Kasumi-1 (cell line): ENCODE results near the gene CBFA2T2.
A peak's percentile ranks its signal among the peaks of the same experiment; 100 is the strongest.
"Not testable (repeated sequence)": the region's sequence is repeated elsewhere in the genome, so short reads cannot be mapped to it uniquely, and the experiment has no call there.

Experiments
- DNase-seq, 2 experiments: peaks; one replicate each; lab custom pipeline; 2025; lab: John Stamatoyannopoulos, UW

Gene CBFA2T2

DNA sequence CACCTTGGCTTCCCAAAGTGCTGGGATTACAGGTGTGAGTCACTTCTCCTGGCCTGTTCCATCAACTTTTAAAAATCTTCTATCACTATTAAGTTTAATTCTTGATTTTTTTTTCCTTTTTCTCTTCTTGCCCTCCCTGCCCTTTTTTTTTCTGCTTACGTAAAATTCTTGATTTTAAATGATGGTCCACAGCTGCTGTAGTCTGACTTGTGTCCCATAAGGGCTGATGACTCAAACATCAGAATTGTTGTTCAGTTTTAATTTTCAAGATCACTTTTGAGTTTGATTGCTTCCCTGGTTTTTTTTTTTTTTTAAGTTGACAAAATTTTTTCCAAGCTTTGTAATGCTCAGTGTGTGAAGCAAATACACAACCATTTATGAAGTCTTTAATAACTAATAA, 61.9 kb downstream of the CBFA2T2 start:
- no peak for DNase-seq

DNA sequence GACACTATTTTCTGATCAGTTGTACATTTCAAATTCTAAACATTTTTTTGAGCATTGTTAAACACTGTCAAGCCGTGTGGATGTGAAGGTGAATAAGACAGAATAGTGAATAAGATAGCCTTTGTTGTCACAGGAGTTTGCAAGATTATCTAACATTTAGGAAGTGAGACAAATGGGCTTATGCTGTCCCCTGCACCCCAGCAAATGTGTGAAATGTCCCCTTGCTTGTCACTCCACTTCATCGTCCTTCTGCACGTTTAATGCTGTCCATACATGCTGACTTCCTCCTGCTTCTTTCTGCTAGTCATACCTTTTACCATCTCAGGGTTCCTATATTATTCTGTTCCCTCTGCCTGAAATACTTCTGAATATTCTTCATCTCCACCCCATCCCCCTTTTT, 62.6 kb downstream of the CBFA2T2 start:
- no peak for DNase-seq

DNA sequence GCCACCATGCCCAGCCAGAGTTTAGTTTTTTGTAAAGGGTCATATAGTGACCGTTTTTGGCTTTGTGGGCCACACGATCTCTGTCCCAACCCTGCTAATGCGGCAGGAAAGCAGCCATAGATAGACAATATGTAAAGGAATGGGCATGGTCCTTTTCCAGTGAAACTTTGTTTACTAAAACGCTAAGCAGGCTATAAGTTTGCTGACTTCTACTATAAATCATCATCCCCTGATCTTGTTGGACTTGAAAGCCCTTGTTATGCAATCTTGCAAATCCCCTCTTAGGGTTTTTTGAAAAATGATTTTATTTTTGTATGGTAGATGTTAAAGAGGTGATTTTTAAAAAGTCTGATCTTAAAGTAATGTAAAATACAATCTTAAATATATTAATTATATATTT, 63.6 kb downstream of the CBFA2T2 start:
- no peak for DNase-seq

DNA sequence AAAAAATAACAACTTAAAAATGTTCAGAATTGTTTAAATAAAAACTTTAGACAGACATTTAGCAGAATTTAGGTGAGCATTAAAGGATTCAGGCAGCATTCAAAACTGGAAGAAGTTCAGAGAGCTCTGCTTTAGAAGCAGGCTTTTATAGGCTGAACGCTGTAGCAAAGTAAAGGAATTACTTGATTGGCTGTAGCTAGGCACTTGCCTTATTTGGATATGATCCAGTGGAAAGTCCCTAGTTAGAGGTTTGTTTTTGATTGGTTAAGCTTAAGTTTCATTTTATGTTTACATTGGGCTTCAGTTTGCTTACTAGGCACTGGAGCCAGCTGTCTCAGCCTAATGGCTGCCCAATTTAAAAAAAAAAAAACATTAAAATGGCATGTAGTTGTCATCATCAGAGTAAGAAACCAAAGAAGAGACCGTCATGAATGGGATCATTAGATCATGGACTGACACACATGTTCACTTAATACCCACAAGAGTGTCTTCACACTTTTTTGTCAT, 65.1 kb downstream of the CBFA2T2 start:
- peak; percentile 20 to 26 for DNase-seq

DNA sequence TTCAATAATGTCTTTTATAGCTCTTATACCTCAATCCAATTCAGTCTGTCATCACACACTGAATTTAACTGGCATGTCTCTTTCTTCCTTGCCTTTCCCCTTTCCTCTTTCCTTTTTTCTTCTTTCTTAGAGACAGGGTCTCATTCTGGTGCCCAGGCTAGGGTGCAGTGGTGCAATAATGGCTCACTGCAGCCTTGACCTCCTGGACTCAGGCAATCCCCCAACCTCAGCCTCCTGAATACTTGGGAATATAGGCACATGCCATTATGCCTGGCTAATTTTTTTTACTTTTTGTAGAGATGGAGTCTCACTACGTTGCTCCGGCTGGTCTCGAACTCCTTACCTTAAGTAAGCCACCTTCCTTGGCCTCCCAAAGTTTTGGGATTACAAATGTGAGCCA, 65.9 kb downstream of the CBFA2T2 start:
- DNase-seq, result no peak

DNA sequence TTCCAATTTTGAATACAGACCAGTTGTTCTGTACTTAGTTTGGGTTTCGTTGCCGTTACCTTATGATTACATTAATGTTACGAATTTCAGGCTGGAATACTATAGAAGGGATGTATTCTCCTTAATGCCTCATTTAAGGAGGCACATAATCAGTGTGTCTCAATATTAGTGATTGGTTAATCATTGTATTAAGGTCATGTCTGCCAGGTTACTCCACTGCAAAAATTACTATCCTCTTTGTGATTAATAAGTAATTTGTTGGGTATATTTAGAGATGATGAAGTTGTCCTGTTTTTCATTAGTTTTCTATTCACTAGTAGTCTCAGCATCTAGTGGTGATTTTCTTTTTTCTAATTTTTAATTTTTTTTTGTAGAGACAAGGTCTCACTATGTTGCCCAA, 66.3 kb downstream of the CBFA2T2 start:
- DNase-seq, result no peak

DNA sequence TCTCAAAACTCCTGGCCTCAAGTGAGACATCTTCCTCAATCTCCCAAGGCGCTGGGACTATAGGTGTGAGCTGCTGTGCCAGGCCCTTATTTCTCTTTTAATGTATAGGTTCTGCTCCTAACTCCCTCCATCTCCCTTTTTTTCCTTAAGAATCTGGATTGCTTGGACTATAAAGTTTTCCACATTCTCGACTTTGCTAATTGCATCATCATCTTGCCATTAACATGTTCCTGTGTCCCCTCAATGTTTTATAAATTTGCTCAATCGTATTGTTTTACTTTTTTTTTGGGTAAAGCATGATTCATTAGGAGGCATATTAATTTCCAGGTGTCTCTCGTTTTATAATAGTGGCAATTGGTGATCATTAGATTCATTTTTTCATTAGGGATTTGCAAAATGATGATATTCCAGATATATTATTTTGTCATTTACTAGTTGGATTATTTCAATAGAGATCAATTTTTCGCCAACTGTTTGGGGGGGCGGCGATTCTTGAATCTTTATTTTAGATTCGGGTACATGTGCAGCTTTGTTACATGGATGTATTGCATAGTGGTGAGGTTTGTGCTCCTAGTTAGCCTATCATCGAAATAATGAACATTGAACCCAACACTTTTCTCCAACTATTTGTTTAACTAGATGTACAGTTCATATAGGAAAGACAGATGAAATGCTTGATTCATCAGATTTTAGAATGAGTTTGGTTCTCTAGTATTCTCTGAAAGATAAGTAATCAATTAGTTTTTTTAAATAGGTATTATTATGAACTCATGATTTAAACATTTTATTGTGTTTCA, 68.7 kb downstream of the CBFA2T2 start:
- DNase-seq, result no peak

DNA sequence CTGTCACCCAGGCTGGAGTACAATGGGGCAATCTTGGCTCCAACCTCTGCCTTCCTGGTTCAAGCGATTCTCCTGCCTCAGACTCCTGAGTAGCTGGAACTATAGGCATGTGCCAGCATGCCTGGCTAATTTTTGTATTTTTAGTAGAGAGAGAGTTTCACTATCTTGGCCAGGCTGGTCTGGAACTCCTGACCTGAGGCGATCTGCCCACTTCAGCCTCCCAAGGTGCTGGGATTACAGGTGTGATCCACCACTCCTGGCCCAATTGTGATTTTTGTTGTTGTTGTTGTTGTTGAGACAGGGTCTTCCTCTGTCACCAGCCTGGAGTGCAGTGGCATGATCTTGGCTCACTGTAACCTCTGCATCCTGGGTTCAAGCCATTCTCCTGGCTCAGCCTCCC, 69.3 kb downstream of the CBFA2T2 start:
- no peak for DNase-seq

DNA sequence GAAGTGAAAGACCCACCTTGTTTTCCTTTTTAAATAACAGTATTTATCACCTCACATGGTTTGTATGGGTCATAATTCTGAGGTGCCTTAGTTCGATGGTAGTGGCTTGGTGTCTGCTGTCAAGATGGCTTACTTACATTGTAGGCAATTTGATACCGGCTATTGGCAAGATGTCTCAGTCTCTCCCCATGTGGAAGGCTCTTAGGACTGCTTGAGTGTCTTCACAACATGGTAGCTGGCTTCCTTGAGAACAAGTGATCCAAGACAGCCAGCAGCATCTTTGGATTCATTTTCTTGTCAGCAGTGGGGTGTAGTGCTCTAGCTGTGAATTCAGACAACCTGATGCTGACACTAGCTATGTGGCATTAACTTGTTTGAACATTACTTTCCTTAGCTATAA, 70.1 kb downstream of the CBFA2T2 start:
- DNase-seq, result no peak

DNA sequence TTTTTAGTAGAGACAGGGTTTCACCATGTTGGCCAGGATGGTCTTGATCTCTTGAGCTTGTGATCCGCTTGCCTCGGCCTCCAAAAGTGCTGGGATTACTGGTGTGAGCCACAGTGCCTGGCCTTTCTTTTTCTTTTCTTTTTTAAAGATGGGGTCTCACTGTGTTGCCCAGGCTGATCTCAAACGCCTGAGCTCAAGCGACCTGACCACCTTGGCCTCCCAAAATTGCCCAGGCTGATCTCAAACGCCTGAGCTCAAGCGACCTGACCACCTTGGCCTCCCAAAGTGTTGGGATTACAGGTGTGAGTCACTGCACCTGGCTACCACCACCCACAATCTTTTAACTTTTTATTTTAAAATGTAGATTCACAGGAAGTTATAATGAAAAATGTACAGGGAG, 71.2 kb downstream of the CBFA2T2 start:
- not testable (repeated sequence) for DNase-seq

DNA sequence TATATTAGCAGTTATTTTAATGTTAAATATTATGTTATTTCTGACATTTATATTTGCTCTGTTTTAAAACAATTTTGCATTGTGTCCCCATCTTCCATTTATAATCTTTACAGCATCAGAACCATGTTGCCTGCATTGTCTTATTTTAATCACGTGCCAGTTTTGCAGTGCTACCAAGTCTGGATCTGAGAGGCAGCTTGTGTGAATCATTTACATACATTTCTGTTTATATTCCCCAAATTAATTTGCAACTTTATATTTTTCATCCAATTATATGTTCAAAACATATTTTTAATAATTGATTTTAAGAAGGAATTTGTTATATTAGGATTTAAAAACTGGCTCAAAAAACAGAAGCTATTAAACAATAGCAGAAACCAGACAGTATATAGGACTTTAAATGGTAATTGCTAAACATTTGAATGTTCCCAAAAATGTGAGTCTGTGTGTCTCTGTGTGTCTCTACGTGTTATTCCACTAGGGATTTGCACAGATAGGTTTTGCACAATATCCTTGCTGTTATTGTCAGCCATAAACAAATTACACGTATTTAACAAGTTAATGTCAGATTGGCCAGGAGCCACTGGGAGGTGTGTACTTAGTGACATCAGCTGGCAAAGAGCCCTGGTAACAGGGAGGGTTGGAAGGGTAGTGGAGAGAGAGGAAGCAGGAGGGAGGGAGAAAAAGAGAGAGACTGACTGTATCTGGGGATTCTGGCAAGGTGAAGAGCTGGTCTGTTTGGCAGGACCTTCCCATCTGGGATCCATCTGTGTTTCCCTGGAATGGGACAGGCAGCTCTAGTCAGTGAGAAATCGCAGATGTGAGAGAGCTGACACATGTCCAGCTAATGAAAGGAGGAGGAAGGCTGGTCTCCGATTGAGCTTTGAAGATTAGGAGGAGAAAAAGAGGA, 72.1 kb downstream of the CBFA2T2 start:
- no peak for DNase-seq

DNA sequence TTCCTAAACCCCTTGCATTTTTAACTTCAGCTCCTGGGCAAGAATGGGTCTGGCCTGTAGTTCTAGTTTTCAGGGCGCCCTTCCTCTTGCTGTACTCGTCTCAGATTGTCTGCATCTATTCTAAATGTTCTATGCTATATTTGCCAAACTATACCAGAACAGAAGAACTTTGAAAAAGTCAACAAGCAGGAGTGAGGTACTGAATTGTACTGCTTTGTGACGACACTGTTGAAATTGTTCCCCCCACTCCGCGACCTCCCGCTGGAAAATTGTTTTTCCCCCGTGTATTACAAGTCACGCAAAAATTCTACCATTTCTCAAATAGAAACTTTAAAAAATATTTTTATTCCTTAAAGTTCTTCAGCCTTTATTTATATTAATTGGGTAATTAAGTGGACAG, 73.9 kb downstream of the CBFA2T2 start:
- no peak for DNase-seq

DNA sequence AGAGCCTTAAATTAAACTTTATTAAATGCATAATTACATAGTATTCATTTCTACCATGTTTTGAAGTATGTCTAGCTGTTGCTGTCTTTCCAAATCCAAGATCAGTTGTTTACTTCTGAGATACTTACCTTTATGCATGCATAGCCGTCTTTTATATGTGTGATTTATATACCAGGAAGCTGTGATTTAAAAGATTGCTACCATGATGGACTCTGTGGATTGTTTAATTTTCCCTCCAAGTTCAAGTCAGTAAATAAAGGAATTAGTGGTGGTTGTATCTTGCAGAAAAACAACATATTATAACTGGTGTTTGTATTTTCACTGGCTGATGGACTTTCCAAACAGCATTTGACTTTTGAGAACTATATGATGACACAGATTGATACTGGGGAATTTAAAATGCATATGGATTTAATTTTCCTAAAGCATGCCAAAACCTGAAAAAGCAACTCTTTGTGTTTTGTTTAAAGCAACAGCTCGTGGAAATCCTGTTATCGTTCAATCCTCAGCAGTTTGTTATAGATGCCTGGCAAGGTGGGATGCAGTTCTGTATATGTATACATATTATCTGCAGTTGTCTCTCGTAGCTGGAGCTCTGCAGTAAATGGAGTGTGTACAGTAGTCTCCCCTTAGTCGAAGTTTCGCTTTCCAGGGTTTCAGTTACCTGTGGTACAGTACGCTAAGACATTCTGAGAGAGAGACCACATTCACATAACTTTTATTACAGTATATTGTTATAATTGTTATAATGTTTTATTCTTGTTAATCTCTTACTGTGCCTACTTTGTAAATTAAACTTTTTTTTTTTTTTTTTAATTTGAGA, 77.1 kb downstream of the CBFA2T2 start:
- DNase-seq, result no peak

DNA sequence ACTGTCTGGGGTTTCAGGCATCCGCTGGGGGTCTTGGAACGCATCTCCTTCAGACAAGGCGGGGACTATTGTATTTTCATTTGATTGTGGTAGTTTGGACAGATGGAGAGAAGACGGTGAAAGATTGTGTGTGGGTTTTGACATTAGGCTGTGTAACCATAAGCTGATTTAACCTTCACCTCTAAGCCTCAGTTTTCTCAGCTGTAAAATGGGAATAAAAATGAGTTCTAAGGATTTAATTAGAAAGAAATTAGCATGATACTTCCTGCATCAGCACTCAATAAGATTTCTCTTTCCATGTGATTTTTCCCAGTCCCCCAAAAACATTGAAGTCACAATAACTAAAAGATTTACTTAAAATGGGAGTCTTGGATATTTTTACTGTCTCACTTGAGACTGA, 78.1 kb downstream of the CBFA2T2 start:
- no peak for DNase-seq

DNA sequence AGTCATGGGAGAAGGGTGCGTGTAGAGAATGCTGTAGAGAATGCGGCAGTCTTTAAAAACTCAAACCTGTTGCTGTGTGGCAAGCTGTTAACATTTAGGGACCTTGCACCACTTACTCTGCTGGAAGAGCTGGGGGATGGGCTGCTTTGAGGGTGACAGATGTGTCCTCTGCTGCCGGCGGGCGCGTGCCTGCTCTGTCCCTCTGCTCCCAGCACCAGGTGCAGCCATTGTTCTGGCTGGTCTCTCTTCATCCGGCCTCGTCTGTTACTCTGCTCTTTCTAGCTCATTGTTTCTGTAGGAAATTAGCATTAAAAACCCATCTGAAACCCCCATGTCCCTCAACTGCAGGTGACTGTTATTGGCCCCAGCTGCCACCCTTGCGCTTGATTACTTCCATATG, 78.5 kb downstream of the CBFA2T2 start:
- no peak for DNase-seq

DNA sequence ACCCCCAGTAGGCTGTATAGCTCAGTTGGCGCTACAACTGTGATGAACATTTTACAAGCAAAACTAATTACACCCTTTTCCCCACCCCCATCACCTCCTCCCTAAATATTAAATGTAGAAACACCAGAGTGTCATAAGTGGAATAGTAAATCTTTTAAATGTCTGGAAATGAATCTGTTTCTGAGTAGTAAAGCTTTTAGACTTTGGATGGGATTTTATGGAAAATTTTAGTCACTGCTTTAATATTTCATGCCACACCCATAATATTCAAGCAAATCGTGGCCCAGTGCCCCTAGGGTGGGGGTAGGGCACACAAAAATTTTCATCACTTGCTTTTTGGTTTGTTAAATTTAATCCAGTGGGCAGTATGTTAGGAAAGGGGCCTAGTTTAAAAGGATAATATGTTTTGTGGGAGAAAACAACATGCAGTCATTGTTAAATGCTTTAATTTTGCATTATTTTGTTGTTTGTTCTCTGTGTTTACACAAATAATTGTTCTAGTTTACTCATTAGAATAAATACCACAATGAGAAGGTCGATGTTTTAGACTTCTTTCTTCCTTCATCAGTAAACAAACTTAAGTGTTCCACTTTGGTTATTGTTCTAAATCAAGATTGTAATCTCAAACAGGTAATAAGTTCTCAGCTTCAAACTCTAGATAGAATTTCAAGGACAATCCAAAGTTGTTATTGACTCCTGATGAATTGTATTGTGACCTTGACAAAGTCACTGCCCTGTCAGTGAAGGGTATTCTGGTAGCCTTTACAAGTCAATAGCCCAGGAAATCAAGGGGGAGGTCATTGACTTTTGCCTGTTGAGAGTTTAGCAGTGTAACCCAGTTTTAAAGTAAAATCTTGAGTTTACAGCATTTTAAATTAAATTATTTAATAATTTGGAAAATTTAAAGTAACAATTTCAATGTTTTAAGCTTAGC, 79.2 kb downstream of the CBFA2T2 start:
- no peak for DNase-seq

DNA sequence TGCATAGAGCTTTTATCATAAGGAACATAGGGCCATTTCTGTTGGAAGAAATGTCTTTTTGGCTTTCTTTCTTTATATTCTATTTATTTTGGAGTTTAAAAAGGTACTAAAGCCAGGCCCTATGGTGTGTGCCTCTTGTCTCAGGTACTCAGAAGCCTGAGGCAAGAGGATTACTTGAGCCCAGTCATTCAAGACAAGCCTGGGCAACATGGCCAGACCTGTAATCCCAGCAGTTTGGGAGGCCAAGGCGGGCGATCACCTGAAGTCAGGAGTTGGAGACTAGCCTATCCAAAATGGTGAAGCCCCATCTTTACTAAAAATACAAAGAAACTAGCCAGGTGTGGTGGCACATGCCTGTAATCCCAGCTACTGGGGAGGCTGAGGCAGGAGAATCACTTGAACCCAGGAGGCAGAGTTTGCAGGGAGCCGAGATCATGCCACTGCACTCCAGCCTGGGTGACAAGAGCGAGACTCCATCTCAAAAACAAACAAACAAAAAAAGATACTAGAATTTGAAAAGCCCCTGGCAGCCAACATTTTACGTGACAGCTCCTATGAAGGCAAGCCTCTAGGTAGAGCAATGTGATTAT, 80.0 kb downstream of the CBFA2T2 start:
- DNase-seq, result no peak

DNA sequence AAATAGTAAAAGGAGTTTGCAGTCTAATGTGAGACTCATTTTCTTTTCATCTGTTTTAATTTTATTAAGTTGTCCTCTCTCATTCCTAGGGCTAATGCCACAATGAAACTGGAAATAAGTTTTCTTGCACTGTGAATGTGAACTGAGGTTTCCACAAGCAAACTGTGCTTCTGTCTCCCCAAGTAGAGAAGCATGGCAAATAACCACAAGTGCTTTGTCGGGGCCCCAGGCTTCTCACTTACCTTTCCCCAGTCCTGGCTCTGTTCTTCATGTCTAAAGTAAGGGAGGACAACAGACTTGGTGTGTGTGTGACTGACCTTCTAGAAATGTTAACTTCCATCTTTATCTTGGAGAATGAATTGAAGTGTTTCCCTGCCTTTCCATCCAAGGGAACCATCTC, 80.8 kb downstream of the CBFA2T2 start:
- no peak for DNase-seq

DNA sequence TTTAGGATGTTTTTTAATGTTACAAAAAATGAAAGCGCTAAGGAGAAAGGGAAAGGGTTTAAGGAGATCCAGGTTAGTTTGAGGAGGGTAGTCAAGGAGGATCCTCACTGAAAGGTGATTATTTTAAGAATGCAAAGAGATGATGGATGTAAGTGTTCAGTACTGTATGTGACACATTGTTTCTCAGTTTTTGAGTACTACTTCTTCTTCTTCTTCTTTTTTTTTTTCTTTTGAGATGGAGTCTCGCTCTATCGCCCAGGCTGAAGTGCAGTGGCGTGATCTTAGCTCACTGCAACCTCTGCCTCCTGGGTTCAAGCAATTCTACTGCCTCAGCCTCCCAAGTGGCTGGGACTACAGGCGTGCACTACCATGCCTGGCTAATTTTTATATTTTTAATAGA, 83.4 kb downstream of the CBFA2T2 start:
- DNase-seq, result not testable (repeated sequence)

DNA sequence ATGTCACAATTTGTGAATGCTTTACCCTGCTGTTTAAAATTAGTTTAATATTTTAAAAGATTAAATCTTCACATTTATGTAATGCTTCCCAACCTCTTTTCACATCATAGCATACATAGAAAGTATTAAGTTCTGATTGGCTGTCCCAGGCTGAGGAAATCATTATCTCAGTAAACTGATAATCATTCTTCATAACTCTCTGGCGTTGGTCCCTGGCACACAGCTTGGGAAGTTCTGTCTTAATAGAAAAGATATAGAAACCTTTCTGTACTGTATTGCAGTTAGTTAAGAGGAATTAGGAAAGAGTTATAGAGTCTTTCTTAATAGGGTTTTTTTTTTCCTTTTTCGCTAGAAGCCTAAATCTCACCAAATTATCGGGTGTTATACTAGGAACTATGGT, 85.4 kb downstream of the CBFA2T2 start:
- DNase-seq, result no peak
